ENCODE measurements around the gene APBA2.

Gene APBA2

DNA sequence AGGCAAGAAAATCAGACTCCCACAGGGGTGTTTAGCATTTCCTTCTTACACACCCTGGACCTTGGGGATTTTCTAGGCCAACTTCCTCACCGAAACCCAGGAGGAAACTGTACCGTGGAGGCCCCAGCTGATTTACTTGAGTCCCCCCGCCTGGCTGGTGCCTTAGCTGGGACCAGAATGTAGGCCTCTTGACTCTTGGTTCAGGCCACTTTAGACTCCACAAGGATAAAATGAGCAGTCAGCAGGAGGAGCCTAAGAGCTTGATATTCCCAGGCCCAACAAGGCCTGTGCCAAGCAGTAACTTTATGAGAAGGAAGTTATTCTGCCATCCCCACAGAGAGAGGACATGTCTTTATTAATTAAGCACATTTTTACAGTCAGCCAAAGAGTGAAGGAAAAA, 4.6 kb upstream of the APBA2 start:
- no peak overlapping the region for H3K4me3 ChIP-seq (ENCODE audit: low read depth, low read length)
- in situ Hi-C loops (cut with HindIII; ENCODE audit: low sequenced_read_pairs): no loop called here
- no peak for DNase-seq (ENCODE audit: low read depth)
- peak; percentile 14 for TF ChIP-seq CTCF (IDR thresholded peaks at IDR 0.05; ENCODE audit: low read depth, low read length, missing control alignments)

DNA sequence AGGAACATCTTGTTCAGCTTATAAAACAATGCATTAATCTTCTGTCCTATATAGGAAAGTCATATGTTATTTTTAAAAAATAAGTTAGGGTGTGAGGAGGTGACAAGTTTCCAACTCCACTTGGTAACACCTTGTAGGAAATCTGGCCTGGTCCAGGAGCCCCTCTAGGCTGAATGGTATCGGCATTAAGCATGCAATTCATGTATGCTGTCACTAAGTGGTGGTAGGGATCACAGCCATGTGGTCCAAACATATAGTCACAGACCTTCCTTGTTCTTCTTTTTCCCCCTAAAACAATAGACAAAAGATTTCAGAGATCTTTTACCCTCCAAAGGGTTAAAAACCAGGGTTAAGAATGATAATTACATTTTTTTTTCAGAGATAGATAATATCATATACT, 4.2 kb upstream of the APBA2 start:
- in situ Hi-C loops (cut with HindIII; ENCODE audit: low sequenced_read_pairs): no loop called here
- H3K4me3 ChIP-seq (ENCODE audit: low read depth, low read length): no peak overlapping the region
- no peak for DNase-seq (ENCODE audit: low read depth)
- no peak for TF ChIP-seq CTCF (IDR thresholded peaks at IDR 0.05; ENCODE audit: low read depth, low read length, missing control alignments)

GRCh38 chr15:28884151-28884940, 1.4 kb upstream of the APBA2 start:
- in situ Hi-C loops (cut with HindIII; ENCODE audit: low sequenced_read_pairs): no loop called here
- TF ChIP-seq CTCF (IDR thresholded peaks at IDR 0.05; ENCODE audit: low read depth, low read length, missing control alignments): no peak
- H3K4me3 ChIP-seq (ENCODE audit: low read depth, low read length): no peak overlapping the region

GRCh38 chr15:28885128-28885629, 595 bp upstream of the APBA2 start:
- in situ Hi-C loops (cut with HindIII; ENCODE audit: low sequenced_read_pairs): no loop called here
- DNase-seq (ENCODE audit: low read depth): no peak
- H3K4me3 ChIP-seq (ENCODE audit: low read depth, low read length): peak overlapping the region; percentile 56
- TF ChIP-seq CTCF (IDR thresholded peaks at IDR 0.05; ENCODE audit: low read depth, low read length, missing control alignments): no peak

More at GRCh38 chr15:28884151-28884940, 1.4 kb upstream of the APBA2 start:
- no peak for DNase-seq (ENCODE audit: low read depth)

- DNase-seq (ENCODE audit: low read depth): no peak
- in situ Hi-C loops (cut with HindIII; ENCODE audit: low sequenced_read_pairs): no loop called here
- TF ChIP-seq CTCF (IDR thresholded peaks at IDR 0.05; ENCODE audit: low read depth, low read length, missing control alignments): no peak
- H3K4me3 ChIP-seq (ENCODE audit: low read depth, low read length): peak overlapping the region; percentile 56
Measured at GRCh38 chr15:28886431-28887338, 911 bp downstream of the APBA2 start.

DNA sequence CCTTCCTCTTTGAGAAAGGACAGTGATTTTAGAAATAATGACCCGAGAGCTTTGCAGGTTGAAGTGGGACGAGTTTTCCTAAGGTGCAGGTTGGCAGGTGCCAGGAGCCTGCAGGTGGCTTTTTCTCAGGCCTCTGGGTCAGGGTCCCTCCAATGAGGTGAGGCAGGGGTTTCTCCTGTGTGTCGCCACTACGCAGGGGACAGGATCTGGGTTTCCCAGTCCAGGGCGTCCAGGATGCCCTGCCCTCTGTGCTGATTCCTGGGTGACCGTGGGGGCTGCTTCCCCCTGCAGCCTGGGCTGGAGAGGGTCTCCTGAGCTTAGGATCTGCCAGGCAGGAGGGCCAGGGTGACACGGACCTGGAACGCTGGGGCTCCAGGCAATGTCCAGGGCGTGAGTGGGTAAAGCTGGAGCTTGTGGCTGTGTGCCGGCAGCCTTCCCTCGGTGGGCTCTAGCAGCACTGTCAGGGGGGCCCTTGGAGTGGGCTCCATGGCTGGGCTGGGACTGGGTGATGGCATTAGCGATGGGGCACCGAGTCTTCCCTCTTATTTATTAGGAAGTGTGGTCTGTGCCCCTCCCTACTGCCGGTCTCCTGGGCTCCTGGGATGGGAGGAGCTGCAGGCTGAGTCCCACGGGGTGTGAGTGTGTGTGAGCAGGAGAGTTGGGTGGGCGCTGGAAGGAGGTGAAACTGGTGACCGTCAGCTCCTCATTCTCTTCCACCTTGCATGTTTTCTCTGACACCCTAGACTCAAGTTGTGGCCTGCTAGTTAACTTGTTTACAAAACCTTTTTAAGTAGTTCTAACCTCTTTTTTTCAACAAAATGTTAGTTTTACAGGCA, 1.8 kb downstream of the APBA2 start:
- peak overlapping the region; percentile 56 for H3K4me3 ChIP-seq (ENCODE audit: low read depth, low read length)
- in situ Hi-C loops (cut with HindIII; ENCODE audit: low sequenced_read_pairs): no loop called here
- no peak for TF ChIP-seq CTCF (IDR thresholded peaks at IDR 0.05; ENCODE audit: low read depth, low read length, missing control alignments)

More for the DNA sequence above, 1.8 kb downstream of the APBA2 start:
- DNase-seq (ENCODE audit: low read depth): no peak
